Measurements from ENCODE around the gene DNM2. TPM values are rescaled to one million over a fixed set of nuclear protein-coding genes. Genes with fewer than 3 reads are reported as not detected.

The DNM2 gene
- total and polyA plus RNA-seq, 2 of the 13 experiments (the other 11 are each of a cell fraction or from before 2014, with no cell fraction given) = 41.7 to 59.8 TPM

GRCh38 chr19:10811391-10812111 is 93.7 kb downstream of the DNM2 start (continued):
- no peak for TF ChIP-seq ATF5 (CRISPR knock-in tag; IDR thresholded peaks at IDR 0.05; ENCODE audit: low read depth)
- no peak for TF ChIP-seq ZNF234 (CRISPR knock-in tag; conservative IDR thresholded peaks at IDR 0.05)
- TF ChIP-seq ZNF777 (CRISPR knock-in tag; IDR thresholded peaks at IDR 0.05) = no peak
- no peak for TF ChIP-seq DZIP1 (CRISPR knock-in tag; IDR thresholded peaks at IDR 0.05)
- no peak for TF ChIP-seq THRA (CRISPR knock-in tag; IDR thresholded peaks at IDR 0.05; ENCODE audit: borderline replicate concordance)
- TF ChIP-seq FOXA3 (CRISPR knock-in tag; IDR thresholded peaks at IDR 0.05) = no peak
- no peak for TF ChIP-seq MED13 (CRISPR knock-in tag; IDR thresholded peaks at IDR 0.05)
- TF ChIP-seq RXRA (CRISPR knock-in tag; IDR thresholded peaks at IDR 0.05) = 0 out of 2 replicates have a peak, but pooled peaks have one; percentile 26
- no peak for TF ChIP-seq ZNF589 (CRISPR knock-in tag; conservative IDR thresholded peaks at IDR 0.05)
- no peak for TF ChIP-seq RBAK (CRISPR knock-in tag; IDR thresholded peaks at IDR 0.05)
- no peak for TF ChIP-seq SPEN (CRISPR knock-in tag; IDR thresholded peaks at IDR 0.05; ENCODE audit: low read depth)
- TF ChIP-seq HNF1A (IDR thresholded peaks at IDR 0.05; ENCODE audit: low read depth) = no peak
- 0 out of 2 replicates have a peak, but pooled peaks have one; percentile 40 for TF ChIP-seq HNF1A (CRISPR knock-in tag; IDR thresholded peaks at IDR 0.05; ENCODE audit: borderline replicate concordance)
- no peak for TF ChIP-seq ZNF354B (CRISPR knock-in tag; IDR thresholded peaks at IDR 0.05)
- TF ChIP-seq KLF11 (CRISPR knock-in tag; IDR thresholded peaks at IDR 0.05) = no peak
- no peak for TF ChIP-seq SNAI1 (CRISPR knock-in tag; IDR thresholded peaks at IDR 0.05; ENCODE audit: borderline replicate concordance)
- TF ChIP-seq BCLAF1 (IDR thresholded peaks at IDR 0.05) = no peak
- no peak for TF ChIP-seq ATRX (CRISPR knock-in tag; IDR thresholded peaks at IDR 0.05; ENCODE audit: borderline replicate concordance)

Measured in HepG2 (cell line).